Kidney epithelial cell (primary cell): ENCODE measurements around the gene POLR1H. TPM values are rescaled to one million over a fixed set of nuclear protein-coding genes. Genes with fewer than 3 reads are reported as not detected.

ENCODE experiments used
- DNase-seq: peaks from one replicate; pipeline ENCODE4 v3.0.0-alpha.2; 2010; ENCODE audit warnings: low read depth
- H3K27me3 ChIP-seq: 2 replicates; pipeline ENCODE4 v1.6.0; 2011; ENCODE audit warnings: low read length; ENCODE audit not compliant: control insufficient read depth, insufficient read depth
- H3K36me3 ChIP-seq: 2 replicates; pipeline ENCODE4 v1.5.1; 2011; ENCODE audit warnings: low read length; ENCODE audit not compliant: control insufficient read depth, insufficient read depth
- H3K4me3 ChIP-seq: 2 replicates; pipeline ENCODE4 v1.5.1; 2011; ENCODE audit warnings: low read depth, mild to moderate bottlenecking, control low read depth, low read length
- CTCF ChIP-seq: IDR thresholded peaks from 2 replicates; pipeline ENCODE4 v1.5.1; 2011; ENCODE audit warnings: mild to moderate bottlenecking, moderate library complexity, low read length, control low read depth, inconsistent platforms; ENCODE audit not compliant: insufficient read depth, poor library complexity, severe bottlenecking
- total RNA-seq: library from RNA; depleted of rRNA; stranded (reverse); fragments of >200 nt; gene quantifications from 2 replicates; pipeline ENCODE4 v1.2.3, GENCODE V29; 2015

POLR1H gene
- total RNA-seq, 1 donor from 2014 or later = 33.3 TPM

GRCh38 chr6:30047220-30047619 lies 13.8 kb upstream of the POLR1H start:
- no peak for DNase-seq
- H3K4me3 ChIP-seq = no peak overlapping the region
- no peak for TF ChIP-seq CTCF
- H3K36me3 ChIP-seq = no peaks in the 10 kb centered on the region
- no peaks in the 10 kb centered on the region for H3K27me3 ChIP-seq

DNA sequence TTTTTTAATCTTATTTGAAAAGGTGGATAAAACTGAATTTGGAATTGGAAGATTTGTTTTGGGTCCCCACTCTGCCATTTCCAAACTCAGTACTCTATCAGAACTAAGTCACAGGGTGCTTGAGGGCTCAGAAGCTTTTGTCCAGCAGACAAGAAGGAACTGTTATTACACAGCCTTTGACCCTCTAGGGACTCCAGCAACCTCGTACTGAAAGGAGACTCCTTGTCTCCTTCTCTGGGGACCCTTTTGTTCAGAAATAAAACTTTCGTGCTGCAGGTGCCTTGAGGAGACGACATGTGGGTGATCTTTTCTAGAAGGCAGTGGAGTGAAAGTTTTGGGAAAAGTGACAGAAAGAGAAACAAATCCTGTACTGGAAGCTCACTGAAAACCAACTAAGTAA lies 7.4 kb upstream of the POLR1H start:
- no peaks in the 10 kb centered on the region for H3K36me3 ChIP-seq
- H3K27me3 ChIP-seq = no peaks in the 10 kb centered on the region
- no peak for DNase-seq
- H3K4me3 ChIP-seq = no peak overlapping the region
- TF ChIP-seq CTCF = no peak

DNA sequence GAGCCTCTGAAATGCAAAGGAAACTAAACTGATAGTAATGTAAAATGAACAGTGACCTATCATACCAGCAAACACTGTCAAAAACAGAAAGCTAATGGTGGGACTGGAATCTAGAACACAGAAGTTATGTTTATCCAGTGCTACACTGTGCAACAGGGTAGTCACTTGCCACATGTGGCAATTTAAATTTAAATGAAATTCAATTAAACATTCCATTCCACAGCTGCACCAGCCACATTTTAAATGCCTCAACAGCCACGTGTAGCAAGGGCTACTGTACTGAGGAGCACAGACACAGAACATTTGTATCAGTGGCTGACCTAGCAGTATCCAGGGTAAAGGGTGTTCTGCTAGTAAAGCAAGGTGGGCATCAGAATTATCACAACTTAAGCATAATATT lies 5.6 kb upstream of the POLR1H start:
- no peak overlapping the region for H3K4me3 ChIP-seq
- H3K27me3 ChIP-seq = no peaks in the 10 kb centered on the region
- DNase-seq = no peak
- TF ChIP-seq CTCF = no peak
- no peaks in the 10 kb centered on the region for H3K36me3 ChIP-seq

- TF ChIP-seq CTCF = no peak
- Histone ChIP-seq H3K4me3 (peak overlapping the region; percentile 82), H3K27me3 (no peaks in the 10 kb centered on the region), H3K36me3 (no peaks in the 10 kb centered on the region)
- no peak for DNase-seq
These were observed 416 bp upstream of the POLR1H start for GRCh38 chr6:30060606-30061091.

GRCh38 chr6:30061858-30062458 lies 893 bp downstream of the POLR1H start:
- DNase-seq = no peak
- TF ChIP-seq CTCF = no peak
- Histone ChIP-seq H3K4me3 (peak overlapping the region; percentile 82), H3K36me3 (no peaks in the 10 kb centered on the region), H3K27me3 (no peaks in the 10 kb centered on the region)
